WERI-Rb-1 (cell line): ENCODE data around the gene TMEM200B.
A peak's percentile ranks its signal among the peaks of the same experiment; 100 is the strongest.

Source experiments
- DNase-seq: peaks from one replicate; pipeline ENCODE4 v3.0.0-alpha.2; 2020
- H3K27ac ChIP-seq: fragments of 250-450 bp; sonication (Bioruptor Pico); 2 replicates; pipeline ENCODE4 v1.5.1; 2020; ENCODE audit warnings: mild to moderate bottlenecking, moderate library complexity
- H3K27me3 ChIP-seq: fragments of 250-450 bp; sonication (Bioruptor Pico); 2 replicates; pipeline ENCODE4 v1.5.1; 2021; ENCODE audit warnings: mild to moderate bottlenecking, low read depth, moderate library complexity; ENCODE audit not compliant: insufficient read depth, severe bottlenecking
- H3K36me3 ChIP-seq: fragments of 250-450 bp; sonication (Bioruptor Pico); 2 replicates; pipeline ENCODE4 v1.5.1; 2020; ENCODE audit warnings: mild to moderate bottlenecking, moderate library complexity
- H3K4me3 ChIP-seq: 2 replicates; pipeline ENCODE4 v1.5.1; 2011; ENCODE audit warnings: low read depth, mild to moderate bottlenecking, control low read depth, low read length
- H3K9me3 ChIP-seq: fragments of 250-450 bp; sonication (Bioruptor Pico); 2 replicates; pipeline ENCODE4 v1.5.1; 2021; ENCODE audit warnings: mild to moderate bottlenecking, moderate library complexity; ENCODE audit not compliant: severe bottlenecking
- CTCF ChIP-seq: IDR thresholded peaks from 2 replicates; pipeline ENCODE4 v1.5.1; 2011; ENCODE audit warnings: low read depth, mild to moderate bottlenecking, control low read depth, inconsistent platforms, low read length

The TMEM200B gene

GRCh38 chr1:29128739-29129138 lies 5.0 kb upstream of the TMEM200B start:
- Histone ChIP-seq H3K36me3 (no peaks in the 10 kb centered on the region), H3K9me3 (no peaks in the 10 kb centered on the region), H3K4me3 (no peak overlapping the region), H3K27ac (no peak overlapping the region), H3K27me3 (peaks cover 6% of the 10 kb centered on the region)
- DNase-seq, result no peak
- TF ChIP-seq CTCF, result no peak

DNA sequence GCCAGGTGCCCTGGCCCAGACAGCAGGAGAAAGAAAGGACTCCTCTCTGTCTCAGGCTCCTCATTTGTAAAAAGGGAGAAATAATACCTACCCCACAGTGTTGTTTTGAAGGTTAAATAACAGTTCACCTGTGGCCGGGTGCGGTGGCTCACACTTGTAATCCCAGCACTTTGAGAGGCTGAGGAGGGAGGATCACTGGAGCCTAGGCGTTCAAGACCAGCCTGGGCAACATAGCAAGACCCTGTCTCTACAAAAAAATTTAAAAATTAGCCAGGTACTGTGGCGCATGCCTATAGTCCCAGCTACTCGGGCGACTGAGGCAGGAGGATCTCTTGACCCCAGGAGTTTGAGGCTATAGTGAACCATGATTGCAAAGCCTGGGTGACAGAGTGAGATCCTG lies 2.5 kb upstream of the TMEM200B start:
- no peak for TF ChIP-seq CTCF
- Histone ChIP-seq H3K27ac (no peak overlapping the region), H3K27me3 (peaks cover 24% of the 10 kb centered on the region), H3K9me3 (no peaks in the 10 kb centered on the region), H3K36me3 (no peaks in the 10 kb centered on the region), H3K4me3 (no peak overlapping the region)
- no peak for DNase-seq

GRCh38 chr1:29125788-29126187 lies 2.1 kb upstream of the TMEM200B start:
- Histone ChIP-seq H3K27ac (no peak overlapping the region), H3K36me3 (no peaks in the 10 kb centered on the region), H3K9me3 (no peaks in the 10 kb centered on the region), H3K4me3 (no peak overlapping the region), H3K27me3 (peaks cover 25% of the 10 kb centered on the region)
- no peak for TF ChIP-seq CTCF
- no peak for DNase-seq

- no peak for DNase-seq
- H3K9me3 ChIP-seq, result no peaks in the 10 kb centered on the region
- no peak for TF ChIP-seq CTCF
- peaks cover 25% of the 10 kb centered on the region for H3K27me3 ChIP-seq
- H3K27ac ChIP-seq, result no peak overlapping the region
- peak overlapping the region; percentile 70 for H3K4me3 ChIP-seq
- H3K36me3 ChIP-seq, result no peaks in the 10 kb centered on the region
Measured at GRCh38 chr1:29125237-29125641, 1.5 kb upstream of the TMEM200B start.

DNA sequence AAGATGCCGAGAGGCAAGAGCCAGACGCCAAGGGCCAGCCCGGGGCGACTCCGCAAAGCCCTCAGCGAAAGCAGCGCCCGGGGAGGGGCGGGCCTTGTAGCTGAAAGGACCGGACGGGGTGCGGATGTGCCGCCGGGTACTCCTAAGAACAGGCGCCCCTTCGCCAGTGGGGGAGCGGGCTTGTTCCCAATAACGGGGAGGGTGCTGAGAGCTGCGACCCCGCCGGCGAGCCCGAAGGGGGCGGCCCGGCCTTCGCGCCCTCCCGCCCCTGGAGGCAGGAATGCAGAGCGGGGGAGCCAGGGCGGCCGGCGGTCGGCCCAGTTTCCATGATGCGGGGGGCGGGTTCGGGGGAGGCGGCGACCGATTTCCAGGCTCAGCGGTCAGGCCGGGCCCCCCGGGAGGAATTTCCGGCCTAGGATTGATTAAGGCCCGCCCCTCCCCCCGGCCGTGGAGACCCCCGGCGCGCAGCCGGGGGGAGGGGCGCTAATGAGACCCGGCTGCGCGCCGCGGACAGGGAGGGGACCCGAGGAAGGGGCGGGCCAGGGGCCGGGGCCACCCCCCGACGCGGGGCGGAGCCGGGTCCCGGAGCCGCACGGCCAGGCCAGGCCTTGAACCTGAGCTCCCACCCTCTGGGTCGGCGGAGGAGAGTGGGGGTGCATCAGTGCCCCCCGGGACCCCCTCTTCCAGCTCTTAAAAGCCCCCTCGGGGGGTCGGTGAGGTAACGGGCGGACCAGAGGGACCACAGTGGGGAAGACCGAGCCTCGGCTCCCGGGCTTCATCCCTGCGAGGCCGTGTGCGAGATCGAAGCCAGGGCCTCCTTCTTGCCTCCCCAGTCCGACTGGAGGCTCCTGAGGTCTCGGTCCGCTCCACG lies 898 bp upstream of the TMEM200B start:
- H3K4me3 ChIP-seq, result peak overlapping the region; percentile 70
- H3K27ac ChIP-seq, result peak overlapping the region; percentile 38
- peak; percentile 71 for DNase-seq
- peaks cover 25% of the 10 kb centered on the region for H3K27me3 ChIP-seq
- no peaks in the 10 kb centered on the region for H3K9me3 ChIP-seq
- peak; percentile 49 for TF ChIP-seq CTCF
- H3K36me3 ChIP-seq, result no peaks in the 10 kb centered on the region; the same call in 1 of the 2 replicates
